NCI-H2227 treated with DMSO at 0.1 percent for 48 hours (cell line): Measurements from ENCODE around the gene GDI2.

ENCODE experiments used
- DNase-seq: peaks from one replicate; lab custom pipeline; 2025; lab: John Stamatoyannopoulos, UW

Gene GDI2

DNA sequence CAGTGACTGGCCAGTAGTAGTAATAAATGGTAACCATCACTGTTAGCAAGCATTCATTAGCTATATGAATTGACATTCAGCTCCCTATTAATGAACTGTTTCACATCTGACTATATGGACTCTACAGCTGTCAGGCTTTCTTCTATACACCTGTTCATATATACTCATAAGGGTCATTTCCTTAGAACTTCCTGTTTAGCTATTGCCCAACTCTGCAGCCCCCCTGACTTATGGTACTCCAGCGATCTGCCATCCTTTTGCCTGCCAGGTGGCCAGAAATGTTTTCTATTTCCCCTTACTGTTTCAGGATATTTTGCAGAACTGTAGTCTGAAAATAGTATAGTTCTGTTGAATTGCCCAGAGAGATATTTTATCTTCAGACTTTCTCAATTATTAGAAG lies 72.0 kb downstream of the GDI2 start:
- DNase-seq: no peak

GRCh38 chr10:5738427-5738826 lies 74.8 kb downstream of the GDI2 start:
- no peak for DNase-seq

DNA sequence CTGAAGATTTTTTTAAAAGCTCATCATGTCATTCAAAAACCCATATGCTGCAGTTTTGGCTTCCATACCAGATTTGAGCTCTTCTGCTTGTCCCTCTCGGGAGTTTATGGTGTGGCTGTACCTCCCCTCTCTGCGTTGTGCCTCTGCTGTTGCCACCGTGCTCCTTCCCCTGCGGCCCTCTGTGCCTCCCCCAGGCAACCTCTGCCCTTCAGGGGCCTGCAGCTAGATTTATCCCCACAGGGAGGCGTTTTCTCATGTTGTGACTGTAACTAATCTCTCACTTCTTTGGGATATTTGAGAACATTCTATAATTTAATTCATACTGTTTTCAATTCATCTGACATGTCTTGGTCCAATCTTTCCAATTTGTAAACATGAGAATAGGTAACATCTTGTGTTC lies 75.9 kb downstream of the GDI2 start:
- no peak for DNase-seq

DNA sequence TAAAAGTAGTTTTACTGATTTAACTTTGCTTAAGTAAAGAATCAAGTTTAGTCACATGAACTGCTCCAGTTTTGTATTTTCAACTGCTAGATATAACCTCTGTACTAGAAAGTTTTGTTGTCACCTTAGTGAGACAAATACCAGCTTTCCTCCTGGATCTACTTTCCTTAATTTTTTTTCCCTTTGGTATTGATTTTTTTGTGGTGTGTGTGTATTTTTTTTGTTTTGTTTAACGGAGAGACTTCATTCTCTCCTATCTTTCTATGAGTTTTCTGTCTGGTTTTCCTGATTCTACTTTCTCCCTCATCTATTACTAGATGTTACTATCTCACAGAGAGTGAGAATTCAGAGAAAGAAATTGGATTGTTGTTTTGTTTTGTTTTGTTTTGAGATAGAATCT lies 76.6 kb downstream of the GDI2 start:
- DNase-seq: no peak

DNA sequence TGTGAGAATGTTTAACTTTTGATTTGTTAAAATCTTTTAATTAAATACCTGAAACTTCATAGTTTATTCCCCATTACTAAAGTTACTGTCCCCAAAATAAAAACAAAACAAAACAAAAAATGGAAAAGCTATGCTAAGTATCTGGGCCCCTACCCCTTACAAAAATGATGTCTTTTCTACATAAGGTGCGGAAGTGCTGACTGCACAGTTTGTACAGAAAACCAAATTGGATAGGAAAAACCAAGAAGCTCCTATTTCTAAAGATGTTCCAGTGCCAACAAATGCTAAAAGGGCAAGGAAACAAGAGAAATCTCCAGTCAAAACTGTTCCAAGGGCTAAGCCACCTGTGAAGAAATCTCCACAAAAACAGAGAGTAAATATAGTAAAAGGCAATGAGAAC lies 78.1 kb downstream of the GDI2 start:
- no peak for DNase-seq

GRCh38 chr10:5732141-5732540 lies 81.1 kb downstream of the GDI2 start:
- DNase-seq: no peak

GRCh38 chr10:5731559-5731958 lies 81.7 kb downstream of the GDI2 start:
- no peak for DNase-seq

DNA sequence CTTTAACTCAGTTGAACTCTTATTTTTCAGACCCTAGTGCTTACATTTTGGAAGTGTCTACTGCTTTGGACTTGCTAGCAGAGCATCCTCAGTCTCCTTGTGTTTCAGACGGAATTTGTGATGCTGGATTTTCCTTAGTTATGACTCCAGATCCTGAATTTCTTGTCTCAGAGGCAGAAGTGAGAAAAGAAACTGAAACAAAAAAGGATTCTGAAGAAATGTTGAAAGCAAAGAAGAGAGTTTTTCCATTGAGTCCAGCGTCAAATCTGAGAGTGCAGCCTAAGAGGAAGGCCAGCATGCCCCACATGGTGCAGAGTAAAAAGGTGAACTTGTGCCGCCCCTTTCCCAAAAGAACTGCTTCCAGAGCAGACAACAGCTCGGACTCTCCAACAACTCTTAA lies 82.5 kb downstream of the GDI2 start:
- no peak for DNase-seq

DNA sequence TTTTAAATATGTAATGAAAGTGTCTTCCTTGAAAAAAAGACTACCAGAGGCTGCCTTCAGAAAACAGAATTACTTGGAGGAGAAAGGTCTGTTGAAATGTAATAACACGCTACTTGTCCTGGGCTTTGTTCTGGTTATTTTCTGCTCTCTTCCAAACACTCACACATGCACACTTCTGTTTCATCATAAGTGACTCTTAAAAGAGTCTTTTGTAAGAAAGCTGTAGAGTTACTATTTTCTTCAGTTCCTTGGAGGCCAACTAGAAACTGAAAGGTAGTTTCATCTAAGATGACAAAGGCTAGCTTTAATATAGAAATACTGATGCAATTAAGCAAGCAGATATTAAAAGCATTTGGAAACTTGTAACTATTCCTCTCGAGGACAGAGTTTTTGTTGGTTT lies 89.5 kb downstream of the GDI2 start:
- DNase-seq: no peak

DNA sequence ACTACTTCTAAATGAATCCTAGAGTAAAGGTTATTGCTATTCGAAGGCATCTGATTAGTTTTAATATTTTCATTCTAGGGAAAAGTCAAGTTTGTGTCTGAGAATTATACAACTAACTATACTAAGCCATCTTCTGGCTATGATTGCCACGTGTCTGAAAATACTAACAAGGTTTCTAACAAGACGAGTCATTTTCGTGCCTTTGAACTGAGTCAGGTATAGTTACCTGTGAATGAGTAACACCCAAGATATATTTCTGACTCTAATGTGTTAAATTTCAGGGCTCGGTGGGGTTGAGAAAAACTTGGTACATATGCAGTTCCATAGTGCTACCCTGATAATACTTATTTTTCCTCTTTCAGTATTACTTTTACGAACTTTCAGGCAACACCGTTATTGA lies 93.1 kb downstream of the GDI2 start:
- no peak for DNase-seq

- DNase-seq: no peak
Observed at GRCh38 chr10:5719546-5719945, 93.7 kb downstream of the GDI2 start.
